Ishikawa (cell line): ENCODE data around the gene BRMS1L.

Experiments used
- CEBPB ChIP-seq: IDR thresholded peaks from 2 replicates; pipeline ENCODE4 v1.6.1; 2012
- CREB1 ChIP-seq: IDR thresholded peaks from 2 replicates; pipeline ENCODE4 v1.6.1; 2012; ENCODE audit warnings: low read depth
- EGR1 ChIP-seq: IDR thresholded peaks from 2 replicates; pipeline ENCODE4 v1.6.1; 2012
- EP300 ChIP-seq: IDR thresholded peaks from 2 replicates; pipeline ENCODE4 v1.6.1; 2012; ENCODE audit warnings: borderline replicate concordance
- FOXM1 ChIP-seq: IDR thresholded peaks from 2 replicates; pipeline ENCODE4 v1.6.1; 2012; ENCODE audit warnings: low read depth, borderline replicate concordance
- MAX ChIP-seq: IDR thresholded peaks from 2 replicates; pipeline ENCODE4 v1.6.1; 2012
- NFIC ChIP-seq: IDR thresholded peaks from 2 replicates; pipeline ENCODE4 v1.6.1; 2012
- RAD21 ChIP-seq: IDR thresholded peaks from 2 replicates; pipeline ENCODE4 v1.6.1; 2012; ENCODE audit warnings: low read depth
- REST ChIP-seq: IDR thresholded peaks from 2 replicates; pipeline ENCODE4 v1.6.1; 2012; ENCODE audit warnings: low read depth, mild to moderate bottlenecking
- TAF1 ChIP-seq: IDR thresholded peaks from 2 replicates; pipeline ENCODE4 v1.6.1; 2012; ENCODE audit warnings: low read depth, mild to moderate bottlenecking
- TCF12 ChIP-seq: IDR thresholded peaks from 2 replicates; pipeline ENCODE4 v1.6.1; 2012; ENCODE audit warnings: low read depth
- TEAD4 ChIP-seq: IDR thresholded peaks from 2 replicates; pipeline ENCODE4 v1.6.1; 2012
- USF1 ChIP-seq: IDR thresholded peaks from 2 replicates; pipeline ENCODE4 v1.6.1; 2012
- ZBTB7A ChIP-seq: IDR thresholded peaks from 2 replicates; pipeline ENCODE4 v1.6.1; 2012; ENCODE audit warnings: low read depth

Gene BRMS1L

GRCh38 chr14:35853225-35853624 is 27.1 kb downstream of the BRMS1L start:
- TF ChIP-seq EP300 (no peak), USF1 (no peak), TEAD4 (no peak)

GRCh38 chr14:35854696-35855270 is 28.6 kb downstream of the BRMS1L start:
- TF ChIP-seq TCF12 (no peak), FOXM1 (no peak), EGR1 (no peak), TAF1 (no peak), CEBPB (no peak), CREB1 (no peak), ZBTB7A (no peak), TEAD4 (no peak)

- TF ChIP-seq MAX (no peak), ZBTB7A (no peak)
Observed at GRCh38 chr14:35855876-35856481, 29.8 kb downstream of the BRMS1L start.

- TF ChIP-seq TEAD4, result no peak
- TF ChIP-seq CEBPB, result no peak
- no peak for TF ChIP-seq EP300
- no peak for TF ChIP-seq TAF1
- no peak for TF ChIP-seq USF1
Observed at GRCh38 chr14:35858521-35859209, 32.5 kb downstream of the BRMS1L start.

- TF ChIP-seq FOXM1 (no peak), RAD21 (no peak), CREB1 (no peak), MAX (no peak), TAF1 (no peak), CEBPB (no peak), EGR1 (no peak), ZBTB7A (no peak), EP300 (no peak), NFIC (no peak), REST (no peak)
Observed at GRCh38 chr14:35861204-35861868, 35.2 kb downstream of the BRMS1L start.

GRCh38 chr14:35865611-35866324 is 39.6 kb downstream of the BRMS1L start:
- TF ChIP-seq USF1 (no peak), TCF12 (no peak), EP300 (no peak), EGR1 (no peak)

- TF ChIP-seq NFIC, result no peak
- no peak for TF ChIP-seq EGR1
- no peak for TF ChIP-seq FOXM1
- no peak for TF ChIP-seq CEBPB
- no peak for TF ChIP-seq RAD21
- no peak for TF ChIP-seq MAX
Observed at GRCh38 chr14:35866595-35867279, 40.6 kb downstream of the BRMS1L start.
